Loucy (cell line): ENCODE measurements around the gene TBC1D22A.

Experiments used
- EZH2phosphoT487 ChIP-seq: fragments of 200-600 bp; IDR thresholded peaks from 2 replicates; pipeline ENCODE4 v1.6.1; 2018; ENCODE audit warnings: antibody characterized with exemption, mild to moderate bottlenecking, moderate library complexity, borderline replicate concordance
- TF ChIP-seq, protein P1 (sequence below): fragments of 200-600 bp; sonication (generic); conservative IDR thresholded peaks from 2 replicates; pipeline ENCODE4 v1.5.1; 2014; ENCODE audit warnings: mild to moderate bottlenecking, antibody characterized with exemption, low read length

- TF ChIP-seq, protein P1, sequence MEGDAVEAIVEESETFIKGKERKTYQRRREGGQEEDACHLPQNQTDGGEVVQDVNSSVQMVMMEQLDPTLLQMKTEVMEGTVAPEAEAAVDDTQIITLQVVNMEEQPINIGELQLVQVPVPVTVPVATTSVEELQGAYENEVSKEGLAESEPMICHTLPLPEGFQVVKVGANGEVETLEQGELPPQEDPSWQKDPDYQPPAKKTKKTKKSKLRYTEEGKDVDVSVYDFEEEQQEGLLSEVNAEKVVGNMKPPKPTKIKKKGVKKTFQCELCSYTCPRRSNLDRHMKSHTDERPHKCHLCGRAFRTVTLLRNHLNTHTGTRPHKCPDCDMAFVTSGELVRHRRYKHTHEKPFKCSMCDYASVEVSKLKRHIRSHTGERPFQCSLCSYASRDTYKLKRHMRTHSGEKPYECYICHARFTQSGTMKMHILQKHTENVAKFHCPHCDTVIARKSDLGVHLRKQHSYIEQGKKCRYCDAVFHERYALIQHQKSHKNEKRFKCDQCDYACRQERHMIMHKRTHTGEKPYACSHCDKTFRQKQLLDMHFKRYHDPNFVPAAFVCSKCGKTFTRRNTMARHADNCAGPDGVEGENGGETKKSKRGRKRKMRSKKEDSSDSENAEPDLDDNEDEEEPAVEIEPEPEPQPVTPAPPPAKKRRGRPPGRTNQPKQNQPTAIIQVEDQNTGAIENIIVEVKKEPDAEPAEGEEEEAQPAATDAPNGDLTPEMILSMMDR: no peak
- no peak for TF ChIP-seq EZH2phosphoT487
These were observed 272.5 kb downstream of the TBC1D22A start for GRCh38 chr22:47034905-47035419.
